NCI-H1436 (cell line): ENCODE results near the gene TMEM59L.

Source experiments
- DNase-seq: peaks from one replicate; lab custom pipeline; 2025; lab: John Stamatoyannopoulos, UW

TMEM59L gene

GRCh38 chr19:18608805-18609716, 3.6 kb upstream of the TMEM59L start:
- DNase-seq, result no peak

- no peak for DNase-seq
Measured at GRCh38 chr19:18609717-18610051, 3.0 kb upstream of the TMEM59L start.

DNA sequence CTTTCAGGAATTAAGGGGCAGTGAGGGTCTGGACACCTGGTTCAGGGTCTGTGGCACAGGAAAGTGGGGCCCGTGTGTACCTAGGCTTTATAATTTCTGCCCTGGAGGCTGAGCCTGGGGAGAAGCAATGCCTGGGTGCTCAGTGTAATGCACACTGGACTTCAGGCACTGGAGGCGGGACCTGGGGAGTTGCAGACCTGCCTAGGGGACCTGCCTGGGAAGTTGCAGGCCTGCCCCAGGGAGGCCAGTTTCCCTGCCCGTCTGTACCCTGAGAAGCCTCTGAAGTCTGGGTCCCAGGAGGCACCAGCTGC, 2.5 kb upstream of the TMEM59L start:
- no peak for DNase-seq

- DNase-seq, result no peak
Measured at GRCh38 chr19:18610556-18611326, 1.9 kb upstream of the TMEM59L start.

GRCh38 chr19:18611327-18612050, 1.2 kb upstream of the TMEM59L start:
- DNase-seq, result no peak

DNA sequence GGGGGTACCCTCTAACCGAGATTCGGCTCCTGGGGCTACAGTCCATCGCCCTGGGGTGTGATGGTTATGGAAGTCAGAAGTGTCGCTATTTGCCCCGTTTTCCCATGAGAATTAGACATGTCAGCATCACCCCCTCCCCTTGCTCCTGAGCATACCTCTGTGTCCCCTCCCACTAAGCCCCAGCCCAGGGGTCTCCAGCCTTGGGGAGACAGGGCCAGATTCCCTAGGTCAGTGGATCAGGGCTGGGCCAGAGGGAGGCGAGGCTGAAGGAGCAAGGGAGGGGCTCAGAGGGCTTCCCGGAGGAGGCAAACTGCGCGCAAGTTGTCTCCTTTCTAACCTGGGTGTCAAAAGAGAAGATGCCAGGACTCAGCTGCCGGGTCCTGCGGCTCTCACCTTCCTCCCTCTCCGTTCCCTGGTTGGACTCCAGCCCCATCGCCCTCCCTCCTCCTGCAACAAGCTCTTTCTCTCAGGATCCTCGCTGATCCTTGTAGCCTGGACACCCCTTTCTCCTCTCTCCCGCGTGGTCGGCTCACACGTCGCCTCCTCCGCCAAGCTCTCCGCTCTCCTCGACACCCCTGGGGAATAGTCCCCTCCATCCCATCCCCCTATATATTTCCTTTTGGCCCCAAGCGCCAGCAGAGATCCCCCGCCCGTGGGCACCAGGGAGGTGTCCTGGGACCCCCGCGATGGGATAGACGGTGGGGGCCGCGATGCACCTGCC, 459 bp upstream of the TMEM59L start:
- peak; percentile 38 for DNase-seq

DNA sequence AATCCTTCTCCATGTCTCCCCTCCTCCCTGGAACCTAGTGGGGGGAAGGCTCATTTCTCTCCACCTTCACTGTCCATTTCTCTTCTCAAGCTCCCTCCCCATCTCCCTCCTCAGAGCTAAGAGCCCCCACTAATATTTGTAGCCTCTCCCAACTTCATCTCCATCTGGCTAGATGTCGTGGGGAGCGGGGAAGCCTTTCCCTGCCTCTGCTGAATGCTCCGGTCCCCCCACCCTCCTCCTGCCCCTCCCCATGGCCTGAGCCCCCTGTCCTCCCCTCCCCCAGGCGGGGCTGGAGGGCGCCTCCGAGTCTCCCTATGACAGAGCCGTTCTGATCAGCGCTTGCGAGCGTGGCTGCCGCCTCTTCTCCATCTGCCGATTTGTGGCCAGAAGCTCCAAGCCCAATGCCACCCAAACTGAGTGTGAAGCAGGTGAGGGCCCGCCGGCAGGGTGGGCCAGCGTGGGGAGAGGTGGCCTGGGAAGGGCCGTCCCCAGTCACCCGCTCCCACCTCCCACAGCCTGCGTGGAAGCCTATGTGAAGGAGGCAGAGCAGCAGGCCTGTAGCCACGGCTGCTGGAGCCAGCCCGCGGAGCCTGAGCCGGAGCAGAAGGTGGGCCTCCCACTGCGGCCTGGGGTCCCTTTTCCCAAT, 1.0 kb downstream of the TMEM59L start:
- DNase-seq, result no peak

GRCh38 chr19:18616023-18616422, 3.4 kb downstream of the TMEM59L start:
- no peak for DNase-seq

DNA sequence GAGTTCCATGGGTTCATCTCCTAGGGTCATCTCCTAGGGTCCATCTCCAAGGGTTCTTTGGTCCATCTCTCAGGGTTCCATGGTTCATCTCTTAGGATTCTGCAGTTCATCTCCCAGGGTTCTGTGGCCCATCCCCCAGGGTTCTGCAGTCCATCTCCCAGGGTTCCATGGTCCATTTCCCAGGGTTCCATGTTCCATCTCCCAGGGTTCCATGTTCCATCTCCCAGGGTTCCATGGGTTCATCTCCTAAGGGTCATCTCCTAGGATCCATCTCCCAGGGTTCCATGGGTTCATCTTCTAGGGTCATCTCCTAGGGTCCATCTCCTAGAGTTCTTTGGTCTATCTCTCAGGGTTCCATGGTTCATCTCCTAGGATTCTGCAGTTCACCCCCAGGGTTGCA, 4.9 kb downstream of the TMEM59L start:
- no peak for DNase-seq

GRCh38 chr19:18618236-18618635, 5.6 kb downstream of the TMEM59L start:
- DNase-seq, result no peak

GRCh38 chr19:18620311-18620710, 7.6 kb downstream of the TMEM59L start:
- DNase-seq, result no peak

- no peak for DNase-seq
Measured at GRCh38 chr19:18620902-18621301, 8.2 kb downstream of the TMEM59L start.

- no peak for DNase-seq
Measured at GRCh38 chr19:18626906-18627305, 14.2 kb downstream of the TMEM59L start.

DNA sequence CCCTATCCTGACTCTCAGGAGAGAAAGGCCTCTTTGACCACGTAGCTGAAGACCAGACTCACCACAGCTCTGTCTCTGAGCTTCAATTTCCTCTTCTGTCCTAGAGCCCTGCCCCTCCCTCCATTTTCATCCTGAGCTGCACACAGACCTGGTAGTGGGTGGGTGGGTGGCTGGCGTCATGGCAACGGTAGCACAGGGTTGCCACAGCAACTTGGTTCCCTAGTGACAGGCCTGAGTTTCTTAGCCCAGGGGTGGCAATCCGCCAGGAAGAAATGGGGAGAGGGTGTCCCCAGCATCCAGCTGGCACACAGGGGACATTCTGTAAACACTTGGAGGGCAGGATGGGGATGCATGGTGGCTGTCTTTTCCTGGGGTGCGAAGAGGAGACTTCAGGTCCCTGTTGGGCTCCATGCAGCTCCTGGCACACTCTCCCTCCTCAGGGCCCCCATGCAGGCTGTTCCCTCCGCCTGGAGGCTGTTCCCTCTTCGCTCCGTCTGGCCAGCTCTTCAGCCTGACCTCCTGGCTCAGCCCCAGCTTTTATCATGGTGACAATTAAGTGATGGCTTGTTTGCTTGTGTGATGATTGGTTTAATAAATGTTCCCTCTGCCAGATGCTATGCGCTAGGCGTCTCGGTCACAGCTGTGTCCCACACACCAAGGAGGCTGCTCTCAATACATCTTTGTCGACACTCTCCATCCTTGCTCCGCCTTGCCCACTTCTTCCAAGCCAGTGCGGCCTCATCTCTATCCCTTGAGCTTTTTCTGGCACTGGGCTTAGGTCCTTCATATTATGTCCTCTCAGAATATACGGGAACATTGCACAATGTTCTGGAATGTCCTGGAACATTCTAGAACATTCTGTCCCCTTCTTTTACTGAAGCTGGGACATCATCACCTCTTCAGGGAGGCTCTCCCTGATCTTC, 16.8 kb downstream of the TMEM59L start:
- DNase-seq, result no peak

- DNase-seq, result no peak
Measured at GRCh38 chr19:18633321-18633720, 20.7 kb downstream of the TMEM59L start.

DNA sequence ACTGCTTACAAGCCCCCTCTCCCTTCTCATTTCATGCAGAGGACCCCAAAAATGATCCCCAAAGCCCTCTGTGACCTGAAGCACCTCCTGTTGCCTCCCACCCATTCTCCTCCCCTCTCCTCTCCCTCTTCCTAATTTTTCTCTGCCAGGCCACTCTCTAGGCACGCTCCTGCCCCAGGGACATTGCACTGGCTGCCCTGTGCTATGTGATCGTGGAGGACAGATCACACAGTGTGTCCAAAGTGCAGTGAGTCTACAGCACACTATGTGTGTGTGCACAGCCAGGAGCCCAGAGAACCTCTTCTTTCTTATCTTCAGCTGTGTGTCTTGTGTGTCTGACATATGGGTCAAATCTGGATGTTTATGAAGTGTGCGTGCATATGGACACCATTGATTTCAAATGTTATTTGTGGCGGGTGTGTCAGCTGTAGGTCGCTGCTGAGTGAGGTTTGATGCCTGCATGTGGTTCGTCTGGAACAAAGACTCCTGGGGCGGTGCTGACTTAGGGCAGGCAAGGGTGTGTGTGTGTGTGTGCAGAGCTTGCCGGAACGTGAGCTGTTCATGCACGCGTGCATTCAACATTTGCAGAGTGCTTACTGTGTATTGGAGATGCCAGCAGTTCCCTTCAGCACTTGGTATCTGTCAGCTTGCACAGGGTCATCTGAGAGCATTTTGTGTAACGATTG, 22.1 kb downstream of the TMEM59L start:
- DNase-seq, result no peak

DNA sequence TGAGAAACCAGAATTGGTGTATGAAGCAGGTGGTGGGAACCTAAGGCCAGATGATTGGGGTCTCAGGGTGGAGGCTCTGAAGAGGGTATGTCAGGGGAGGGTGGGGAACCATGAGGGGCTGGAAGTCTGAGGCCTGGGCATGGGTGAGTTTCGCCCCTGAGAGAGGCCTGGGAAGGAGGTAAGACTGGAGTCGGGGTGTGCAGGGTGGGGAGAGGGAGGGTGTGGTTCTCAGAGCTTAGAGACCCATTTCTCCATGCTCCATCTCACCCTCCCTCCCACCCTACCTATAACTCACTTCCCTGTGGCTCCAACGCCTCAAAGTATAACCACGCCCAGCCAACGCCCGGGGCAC, 23.1 kb downstream of the TMEM59L start:
- no peak for DNase-seq

DNA sequence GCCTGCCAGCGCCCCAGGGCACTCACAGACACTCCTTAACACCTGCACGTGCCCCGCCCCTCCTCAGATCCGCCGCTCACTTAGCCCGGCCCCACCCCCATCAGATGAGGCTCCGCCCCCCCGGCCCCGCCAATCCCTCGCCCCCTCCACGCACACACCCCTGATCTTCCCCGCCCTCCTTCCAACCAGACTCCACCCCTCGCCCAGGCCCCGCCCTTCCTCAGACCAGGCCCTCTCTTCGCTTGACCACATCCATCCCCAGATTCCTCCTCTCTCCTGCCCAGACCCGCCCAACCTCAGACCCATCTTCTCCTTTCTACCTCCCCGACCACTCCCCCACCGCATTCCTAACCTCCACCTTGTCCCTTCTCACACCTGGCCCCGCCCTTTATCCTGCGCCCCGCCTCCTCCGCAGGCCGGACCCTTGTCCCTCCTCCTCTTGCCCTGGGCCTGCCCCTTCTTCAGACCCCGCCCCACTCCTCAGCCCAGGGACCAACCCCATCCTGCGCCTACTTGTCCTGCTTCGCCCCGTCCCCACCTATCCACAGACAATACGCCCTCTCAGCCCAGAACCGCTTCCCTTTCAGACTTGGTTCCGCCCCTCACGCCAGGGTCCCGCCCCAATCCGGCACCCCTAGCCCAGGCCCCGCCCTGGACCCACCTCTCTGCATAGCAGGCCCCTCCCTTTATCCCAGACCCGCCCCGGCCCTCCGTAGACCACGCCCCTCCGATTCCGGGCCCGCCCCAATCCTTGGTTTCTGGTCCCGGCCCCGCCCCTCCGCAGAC, 23.7 kb downstream of the TMEM59L start:
- peak; percentile 95 for DNase-seq

- no peak for DNase-seq
Measured at GRCh38 chr19:18636969-18637629, 24.4 kb downstream of the TMEM59L start, which contains the start of gene KLHL26. TSS of gene KLHL26 (plus strand) at chr19:18637028. CDS start at chr19:18637055, 27 bp downstream.
